A204.1 (cell line): Measurements from ENCODE around the gene JARID2.
"Not testable (repeated sequence)": the region's sequence is repeated elsewhere in the genome, so short reads cannot be mapped to it uniquely, and the experiment has no call there.

Source experiments
- FAIRE-seq: peaks from 2 replicates; lab custom pipeline; 2012; peaks lifted over from hg19 to GRCh38; lab: Jason Lieb, UNC

The JARID2 gene

GRCh38 chr6:15312500-15312899 lies 66.6 kb downstream of the JARID2 start:
- FAIRE-seq, result no peak

GRCh38 chr6:15313367-15313766 lies 67.5 kb downstream of the JARID2 start:
- no peak for FAIRE-seq

GRCh38 chr6:15316754-15317153 lies 70.9 kb downstream of the JARID2 start:
- no peak for FAIRE-seq

GRCh38 chr6:15317251-15317650 lies 71.4 kb downstream of the JARID2 start:
- FAIRE-seq, result no peak

- FAIRE-seq, result no peak
Measured at GRCh38 chr6:15317934-15318902, 72.3 kb downstream of the JARID2 start.

- FAIRE-seq, result no peak
Measured at GRCh38 chr6:15319677-15320076, 73.8 kb downstream of the JARID2 start.

DNA sequence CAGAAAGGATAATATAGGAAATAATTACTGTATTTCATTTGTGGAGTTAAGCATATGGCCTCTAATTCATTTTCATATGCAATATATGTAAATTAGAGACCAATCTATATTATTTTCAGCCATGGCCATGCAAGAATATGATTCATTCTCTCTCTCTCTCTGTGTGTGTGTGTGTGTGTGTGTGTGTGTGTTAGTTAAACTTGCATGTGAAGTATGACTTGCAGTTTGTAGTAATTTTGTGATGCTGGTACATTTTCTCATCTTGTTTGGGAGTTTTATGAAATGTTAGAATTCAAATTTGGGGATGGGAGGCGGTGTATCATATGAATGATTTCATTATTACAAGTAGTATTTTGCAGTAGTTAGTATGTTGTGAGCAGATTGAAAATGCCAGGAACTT lies 74.8 kb downstream of the JARID2 start:
- no peak for FAIRE-seq

- no peak for FAIRE-seq
Measured at GRCh38 chr6:15322184-15322583, 76.3 kb downstream of the JARID2 start.

- FAIRE-seq, result no peak
Measured at GRCh38 chr6:15322781-15323536, 77.1 kb downstream of the JARID2 start.

DNA sequence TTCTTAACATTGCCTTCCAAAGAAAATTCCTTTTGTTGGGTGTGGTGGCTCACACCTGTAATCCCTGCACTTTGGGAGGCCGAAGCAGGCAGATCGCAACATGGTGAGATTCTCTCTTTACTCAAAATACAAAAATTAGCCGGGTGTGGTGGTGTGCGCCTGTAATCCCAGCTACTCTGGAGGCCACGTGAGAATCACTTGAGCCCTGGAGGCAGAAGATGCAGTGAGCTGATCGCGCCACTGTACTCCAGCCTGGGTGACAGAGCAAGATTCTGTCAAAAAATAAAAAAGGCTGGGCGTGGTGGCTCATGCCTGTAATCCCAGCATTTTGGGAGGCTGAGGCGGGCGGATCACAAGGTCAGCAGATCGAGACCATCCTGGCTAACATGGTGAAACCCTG lies 77.7 kb downstream of the JARID2 start:
- not testable (repeated sequence) for FAIRE-seq

DNA sequence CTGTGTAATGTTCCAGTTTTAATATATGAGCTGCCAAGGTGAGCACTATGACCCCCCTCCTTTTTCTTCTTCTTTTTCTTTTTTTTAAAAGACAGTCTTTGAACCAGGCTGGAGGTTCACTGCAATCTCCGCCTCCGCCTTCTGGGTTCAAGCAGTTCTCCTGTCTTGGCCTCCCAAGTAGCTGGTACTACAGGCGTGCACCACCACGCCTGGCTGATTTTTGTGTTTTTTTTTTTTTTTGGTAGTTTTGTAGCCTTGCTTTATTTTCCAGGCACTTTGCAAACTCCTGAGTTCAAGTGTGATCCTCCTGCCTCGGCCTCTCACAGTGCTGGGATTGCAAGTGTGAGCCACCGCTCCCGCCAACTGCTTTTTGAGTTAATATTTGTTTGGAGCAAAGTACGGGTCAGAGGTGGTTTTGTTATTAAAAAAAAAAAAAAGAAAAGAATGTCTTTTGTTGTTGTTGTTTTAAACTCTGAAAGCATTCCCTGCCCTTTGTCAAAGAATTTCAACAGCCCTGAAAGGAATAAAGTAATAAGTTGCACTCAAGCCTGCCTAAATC lies 78.6 kb downstream of the JARID2 start:
- FAIRE-seq, result no peak

DNA sequence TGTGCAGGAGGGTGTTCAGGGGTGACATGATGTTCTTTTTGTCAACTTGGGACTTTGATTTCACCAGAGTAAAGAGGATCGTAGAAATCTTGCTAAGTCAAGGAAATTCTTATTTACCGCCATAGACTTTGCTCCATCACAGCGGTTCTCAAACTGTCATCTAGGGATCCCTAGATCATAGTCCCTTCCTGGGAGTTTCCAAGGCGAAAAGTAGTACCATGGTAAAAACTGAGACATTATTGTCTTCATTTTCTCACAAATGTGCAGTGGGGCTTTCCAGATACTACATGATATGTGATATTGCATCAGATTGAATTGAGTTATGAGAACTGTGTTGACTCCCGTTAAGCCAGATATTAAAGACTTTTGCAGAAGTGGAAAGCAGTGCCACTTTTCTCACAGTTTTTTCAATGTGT lies 79.7 kb downstream of the JARID2 start:
- FAIRE-seq, result no peak

DNA sequence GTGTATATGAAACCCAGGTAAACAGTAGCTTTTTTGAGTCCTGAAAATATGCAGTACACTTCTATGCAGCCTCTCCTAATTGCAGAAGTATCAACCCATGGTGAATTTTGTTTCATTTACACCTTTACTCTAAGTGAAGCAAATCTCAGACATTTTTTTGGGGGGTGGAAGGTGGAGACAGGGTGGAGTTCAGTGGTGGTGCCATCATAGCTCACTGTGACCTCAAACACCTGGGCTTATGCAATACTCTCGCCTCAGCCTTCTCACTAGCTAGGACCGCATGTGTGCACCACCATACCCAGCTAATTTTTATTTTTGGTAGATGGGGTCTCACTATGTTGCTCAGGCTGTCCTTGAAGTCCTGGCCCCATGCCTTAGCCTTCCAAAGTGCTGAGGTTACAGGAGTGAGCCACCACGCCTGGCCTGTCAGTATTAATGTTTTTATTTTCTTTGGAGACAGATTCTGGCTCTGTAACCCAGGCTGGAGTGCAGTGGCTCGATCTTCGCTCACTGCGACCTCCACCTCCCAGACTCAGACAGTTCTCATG lies 80.3 kb downstream of the JARID2 start:
- FAIRE-seq, result no peak

DNA sequence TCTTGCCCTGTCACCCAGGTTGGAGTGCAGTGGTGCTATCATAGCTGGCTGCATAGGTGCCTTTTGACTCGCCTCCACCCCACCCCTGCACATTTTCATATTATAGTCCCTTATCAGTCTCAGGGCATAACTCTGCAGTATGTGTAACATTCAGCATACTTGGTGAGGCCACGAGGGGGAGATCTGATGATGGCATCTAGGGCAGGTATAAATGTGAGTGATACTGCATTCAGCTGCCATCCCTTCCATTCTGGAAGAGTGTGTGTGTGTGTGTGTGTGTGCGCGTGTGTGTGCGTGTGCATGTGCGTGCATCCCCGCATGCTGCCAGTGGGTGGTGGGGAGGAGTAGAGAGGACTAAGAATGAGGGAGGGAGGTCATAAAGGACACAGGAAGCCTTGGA lies 81.4 kb downstream of the JARID2 start:
- no peak for FAIRE-seq

DNA sequence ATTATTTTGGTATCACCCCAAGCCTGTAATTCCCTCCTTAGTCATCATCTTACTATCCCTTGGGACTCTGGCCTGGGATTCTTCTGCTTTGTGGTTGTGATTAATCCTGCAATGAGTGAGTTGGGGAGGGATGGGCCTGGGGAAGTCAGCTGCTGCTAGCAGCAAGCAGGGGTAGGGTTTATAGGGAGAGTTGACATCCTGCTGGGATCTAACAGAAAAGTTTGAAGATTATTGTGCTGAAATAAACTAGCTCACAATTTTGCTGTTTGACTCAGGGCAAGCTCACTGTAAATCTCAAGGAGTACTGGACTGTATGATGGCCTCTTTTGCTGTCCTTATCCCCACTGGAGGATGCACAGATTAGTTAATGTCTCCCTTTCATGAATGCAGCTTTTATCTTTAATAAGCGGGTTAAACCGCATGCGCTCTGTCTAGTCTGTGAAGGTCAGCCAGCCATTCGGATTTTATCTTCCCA lies 83.4 kb downstream of the JARID2 start:
- no peak for FAIRE-seq

GRCh38 chr6:15330174-15330944 lies 84.5 kb downstream of the JARID2 start:
- FAIRE-seq, result no peak

DNA sequence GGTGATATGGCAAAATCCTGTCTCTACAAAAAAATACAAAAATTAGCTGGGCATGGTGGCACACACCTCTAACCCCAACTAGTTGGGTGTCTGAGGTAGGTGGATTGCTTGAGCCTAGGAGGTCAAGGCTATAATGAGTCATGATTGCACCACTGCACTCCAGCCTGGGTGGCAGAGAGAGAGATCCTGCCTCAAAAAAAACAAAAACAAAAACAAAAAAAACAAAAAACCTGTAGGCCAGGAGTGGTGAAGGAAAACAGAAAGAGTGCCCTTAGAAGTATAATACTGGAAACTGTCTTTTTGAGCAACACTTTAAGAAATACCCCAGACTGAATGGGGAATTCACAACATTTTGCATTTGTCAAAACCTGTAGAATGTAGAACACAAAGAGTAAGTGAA lies 85.3 kb downstream of the JARID2 start:
- no peak for FAIRE-seq

- FAIRE-seq, result no peak
Measured at GRCh38 chr6:15331629-15332251, 85.9 kb downstream of the JARID2 start.

DNA sequence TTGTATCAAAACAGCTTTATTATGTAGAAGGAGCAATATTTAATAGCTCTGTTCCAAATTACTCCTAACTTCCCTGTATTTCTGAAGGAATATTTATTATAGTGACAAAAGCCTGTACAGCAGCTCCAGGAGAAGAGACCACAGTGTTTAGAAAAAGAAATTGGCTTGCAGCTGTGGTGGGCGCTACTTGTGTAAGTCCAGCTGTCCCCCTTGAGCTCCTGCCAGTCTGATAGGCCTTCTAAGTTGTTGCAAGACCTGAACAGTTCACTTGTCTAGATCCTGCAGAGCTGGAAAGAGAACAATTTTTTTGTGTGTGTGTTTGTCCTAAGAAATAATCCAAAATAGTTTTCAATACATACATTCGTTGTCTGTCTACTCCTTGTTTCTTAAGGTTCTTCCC lies 86.6 kb downstream of the JARID2 start:
- FAIRE-seq, result no peak

DNA sequence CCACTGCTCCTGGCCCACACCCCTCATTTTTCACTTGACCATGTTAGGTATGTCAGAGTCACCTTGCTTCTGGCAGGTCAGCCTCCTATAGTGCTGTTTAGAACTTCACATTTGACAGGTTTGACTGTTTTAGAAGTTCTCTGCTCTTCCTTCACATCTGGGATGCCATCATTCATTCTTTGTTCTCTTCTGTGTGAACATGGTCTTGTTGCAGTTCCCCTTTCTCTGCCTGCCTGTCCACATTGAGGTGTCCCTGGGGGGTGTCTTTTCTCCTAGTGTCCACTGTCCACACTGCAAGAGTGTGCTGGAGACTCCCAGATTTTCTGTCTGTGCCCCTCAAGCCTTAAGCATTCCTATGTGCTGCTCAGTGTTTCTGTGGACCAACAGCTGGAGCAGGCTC lies 89.5 kb downstream of the JARID2 start:
- FAIRE-seq, result no peak

- FAIRE-seq, result no peak
Measured at GRCh38 chr6:15335916-15336315, 90.0 kb downstream of the JARID2 start.
